ENCODE results near the gene ABHD12. TPM values are rescaled to one million over a fixed set of nuclear protein-coding genes. Genes with fewer than 3 reads are reported as not detected.

The ABHD12 gene
- total RNA-seq, 1 experiment from 2014 or later = 60.1 TPM

GRCh38 chr20:25356271-25356933, 34.2 kb downstream of the ABHD12 start:
- H2AFZ ChIP-seq = no peak overlapping the region
- BruUV-seq (replicated peaks) = no TSS peak
- CTCF ChIA-PET = no interaction called here
- H3K27me3 ChIP-seq (ENCODE audit: insufficient read depth, low read depth) = no peaks in the 10 kb centered on the region
- peaks cover 24% of the 10 kb centered on the region for H3K4me1 ChIP-seq (replicated peaks; ENCODE audit: insufficient read depth)
- H3K9me3 ChIP-seq (ENCODE audit: insufficient read depth, low read depth) = no peaks in the 10 kb centered on the region
- no peak for TF ChIP-seq CTCF (conservative IDR thresholded peaks at IDR 0.05)
- no peak for TF ChIP-seq EZH2 (IDR thresholded peaks at IDR 0.05; ENCODE audit: low read depth)
- peaks cover 37% of the 10 kb centered on the region for H3K79me2 ChIP-seq (ENCODE audit: low read depth)
- H3K4me2 ChIP-seq = no peak overlapping the region
- POLR2A ChIA-PET (ENCODE audit: unreplicated experiment) = no interaction called here
- no peak overlapping the region for H3K27ac ChIP-seq
- no peak for DNase-seq
- no peak overlapping the region for H3K4me3 ChIP-seq
- H3F3A ChIP-seq (ENCODE audit: insufficient read depth, low read depth) = 0 out of 2 replicates have a peak, but pooled peaks cover 3% of the 10 kb centered on the region
- H3K9me2 ChIP-seq (ENCODE audit: insufficient read depth) = no peaks in the 10 kb centered on the region; the same call in 1 of the 2 replicates
- H3K36me3 ChIP-seq (ENCODE audit: low read depth) = no peaks in the 10 kb centered on the region
- intact Hi-C loops (cut with micrococcal nuclease; ENCODE audit: unreplicated experiment) = no loop called here
- 0 out of 2 replicates have a peak, but pooled peaks cover 5% of the 10 kb centered on the region for H4K20me1 ChIP-seq (ENCODE audit: insufficient read depth)

- no TSS peak for BruUV-seq (replicated peaks)
Measured at GRCh38 chr20:25355866-25356265, 34.8 kb downstream of the ABHD12 start.

GRCh38 chr20:25355011-25355595, 35.5 kb downstream of the ABHD12 start:
- TF ChIP-seq CTCF (conservative IDR thresholded peaks at IDR 0.05) (no peak), EZH2 (IDR thresholded peaks at IDR 0.05; ENCODE audit: low read depth) (no peak)
- H3K4me2 ChIP-seq = no peak overlapping the region
- H3K4me3 ChIP-seq = no peak overlapping the region
- peaks cover 29% of the 10 kb centered on the region for H3K79me2 ChIP-seq (ENCODE audit: low read depth)
- intact Hi-C loops (cut with micrococcal nuclease; ENCODE audit: unreplicated experiment) = no loop called here
- H3F3A ChIP-seq (ENCODE audit: insufficient read depth, low read depth) = 0 out of 2 replicates have a peak, but pooled peaks cover 6% of the 10 kb centered on the region
- no peaks in the 10 kb centered on the region for H3K9me3 ChIP-seq (ENCODE audit: insufficient read depth, low read depth)
- no peaks in the 10 kb centered on the region; the same call in 1 of the 2 replicates for H3K9me2 ChIP-seq (ENCODE audit: insufficient read depth)
- no peaks in the 10 kb centered on the region for H3K27me3 ChIP-seq (ENCODE audit: insufficient read depth, low read depth)
- CTCF ChIA-PET = interaction anchor here (0.7 kb wide), 1 partner anchor 67 kb away, joined by 5 read pairs; no protein-coding TSS in a partner anchor
- H2AFZ ChIP-seq = no peak overlapping the region
- POLR2A ChIA-PET (ENCODE audit: unreplicated experiment) = no interaction called here
- no TSS peak for BruUV-seq (replicated peaks)
- H3K36me3 ChIP-seq (ENCODE audit: low read depth) = no peaks in the 10 kb centered on the region
- H4K20me1 ChIP-seq (ENCODE audit: insufficient read depth) = 0 out of 2 replicates have a peak, but pooled peaks cover 5% of the 10 kb centered on the region
- no peak for DNase-seq
- H3K27ac ChIP-seq = no peak overlapping the region
- peaks cover 17% of the 10 kb centered on the region for H3K4me1 ChIP-seq (replicated peaks; ENCODE audit: insufficient read depth)

More at GRCh38 chr20:25355866-25356265, 34.8 kb downstream of the ABHD12 start:
- no peaks in the 10 kb centered on the region; the same call in 1 of the 2 replicates for H3K9me2 ChIP-seq (ENCODE audit: insufficient read depth)
- CTCF ChIA-PET = no interaction called here
- no peak overlapping the region for H3K4me2 ChIP-seq
- H3K4me1 ChIP-seq (replicated peaks; ENCODE audit: insufficient read depth) = peaks cover 18% of the 10 kb centered on the region
- no peaks in the 10 kb centered on the region for H3K27me3 ChIP-seq (ENCODE audit: insufficient read depth, low read depth)
- TF ChIP-seq EZH2 (IDR thresholded peaks at IDR 0.05; ENCODE audit: low read depth) (no peak), CTCF (conservative IDR thresholded peaks at IDR 0.05) (no peak)
- H3K36me3 ChIP-seq (ENCODE audit: low read depth) = no peaks in the 10 kb centered on the region
- no peak for DNase-seq
- H3K27ac ChIP-seq = no peak overlapping the region
- intact Hi-C loops (cut with micrococcal nuclease; ENCODE audit: unreplicated experiment) = no loop called here
- POLR2A ChIA-PET (ENCODE audit: unreplicated experiment) = no interaction called here
- H3K9me3 ChIP-seq (ENCODE audit: insufficient read depth, low read depth) = no peaks in the 10 kb centered on the region
- H3F3A ChIP-seq (ENCODE audit: insufficient read depth, low read depth) = 0 out of 2 replicates have a peak, but pooled peaks cover 2% of the 10 kb centered on the region
- peaks cover 33% of the 10 kb centered on the region for H3K79me2 ChIP-seq (ENCODE audit: low read depth)
- 0 out of 2 replicates have a peak, but pooled peaks cover 5% of the 10 kb centered on the region for H4K20me1 ChIP-seq (ENCODE audit: insufficient read depth)
- no peak overlapping the region for H3K4me3 ChIP-seq
- no peak overlapping the region for H2AFZ ChIP-seq

Data from PC-9 (cell line).